ENCODE measurements around the gene ERF. TPM values are rescaled to one million over a fixed set of nuclear protein-coding genes. Genes with fewer than 3 reads are reported as not detected.

ERF gene
- total and polyA plus RNA-seq, 2 of the 8 experiments (the other 6 are each of a cell fraction or from before 2014, with no cell fraction given) = 43.7 to 62.7 TPM

DNA sequence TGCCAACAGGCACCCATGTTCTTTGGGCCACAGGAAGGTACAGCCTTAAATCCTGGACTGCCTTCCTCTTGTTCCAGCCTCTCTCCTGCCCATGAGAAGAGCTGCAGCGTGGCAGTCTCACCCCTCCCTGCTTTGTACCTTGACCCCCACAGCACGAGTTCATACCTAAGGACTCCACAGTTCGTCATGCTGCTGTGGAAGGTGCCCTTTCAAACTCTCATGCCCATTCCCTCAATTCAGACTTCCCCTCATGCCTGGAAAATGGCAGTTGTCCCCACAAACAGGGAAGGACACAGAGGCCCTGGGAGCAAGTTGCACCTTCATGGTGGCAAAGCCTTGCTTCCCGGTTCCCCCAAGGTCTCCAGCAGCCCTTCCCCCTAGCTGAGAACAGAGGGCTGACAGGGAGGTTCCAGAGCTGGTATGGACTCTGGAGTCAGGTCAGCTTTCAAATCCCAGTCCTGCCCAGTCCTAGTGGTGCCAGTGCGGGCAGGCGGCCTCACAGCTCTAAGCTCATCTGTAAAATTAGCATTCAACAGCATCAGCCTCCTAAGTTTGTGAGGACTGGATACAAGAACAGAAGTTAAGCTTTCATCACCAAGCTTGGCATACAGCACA, 21.1 kb downstream of the ERF start:
- CTCF ChIA-PET (ENCODE audit: partially characterized antibody) = interaction anchor here (0.9 to 1.7 kb wide), 7 partner anchors 9 to 125 kb away, joined by 3 to 6 read pairs (median 4); partner anchors contain the start of gene ZNF526
- no peak overlapping the region for H4K91ac ChIP-seq (replicated peaks; ENCODE audit: insufficient read length, low read length)
- H3K79me2 ChIP-seq (ENCODE audit: control insufficient read depth in 1 of 2, insufficient read depth in 2 of 2, low read length in 2 of 2) = no peaks in the 10 kb centered on the region
- POLR2A ChIA-PET (ENCODE audit: partially characterized antibody) = interaction anchor here (0.5 to 4.5 kb wide), 7 partner anchors 7 to 416 kb away, joined by 3 to 21 read pairs (median 7); partner anchors contain the start of genes DEDD2 and ZNF526
- H3K27me3 ChIP-seq (replicated peaks in 1 of 4; ENCODE audit: control insufficient read depth in 3 of 4, extremely low read depth in 1 of 4, insufficient read depth in 3 of 4, low read length in 3 of 4) = no peaks in the 10 kb centered on the region
- H3K27ac ChIP-seq (ENCODE audit: low read depth, low read length) = no peak overlapping the region
- no peak overlapping the region for H3K9ac ChIP-seq (replicated peaks in 1 of 4; ENCODE audit: extremely low read depth in 1 of 4, low read depth in 3 of 4, low read length in 3 of 4)
- no peak overlapping the region for H4K5ac ChIP-seq (ENCODE audit: insufficient read length, low read depth, low read length)
- H4K8ac ChIP-seq (ENCODE audit: extremely low read depth, insufficient read depth, low read length) = no peak overlapping the region
- H2BK15ac ChIP-seq (ENCODE audit: low read length) = no peak overlapping the region
- no peak overlapping the region for H2BK20ac ChIP-seq (ENCODE audit: low read length)
- no peak overlapping the region for H3K4me2 ChIP-seq (ENCODE audit: insufficient read depth in 1 of 2, low read depth in 2 of 2, low read length in 2 of 2)
- no peaks in the 10 kb centered on the region for H3K4me1 ChIP-seq (replicated peaks in 1 of 4; ENCODE audit: control insufficient read depth in 3 of 4, insufficient read depth in 4 of 4, low read length in 3 of 4)
- H2AK5ac ChIP-seq (ENCODE audit: low read depth, low read length) = no peak overlapping the region
- no peak overlapping the region for H2BK5ac ChIP-seq (ENCODE audit: low read depth, low read length)
- H3K14ac ChIP-seq (ENCODE audit: insufficient read length) = no peak overlapping the region
- no peaks in the 10 kb centered on the region for H3K9me3 ChIP-seq (ENCODE audit: insufficient read depth in 2 of 2, low read depth in 1 of 2, low read length in 1 of 2)
- no peak overlapping the region for H2BK12ac ChIP-seq (ENCODE audit: low read depth, low read length)
- H3K79me1 ChIP-seq (ENCODE audit: low read depth, low read length) = peaks cover 2% of the 10 kb centered on the region
- 95% methylated on average over 6 of the region's 6 CpGs; no CpG with 5 or more reads in 1 of the 2 experiments for WGBS, 2 experiments (ENCODE audit: extremely low coverage in 1 of 2, insufficient coverage in 1 of 2, insufficient read length in 1 of 2, insufficient replicate concordance in 2 of 2, low coverage in 1 of 2, low lambda C conversion rate in 2 of 2, missing lambda C conversion rate in 1 of 2)
- peaks cover 8 to 57% (median 34%) of the 10 kb centered on the region in 4 experiments; a peak in 6 of 8 replicates for H3K36me3 ChIP-seq (ENCODE audit: control insufficient read depth in 2 of 4, insufficient read depth in 4 of 4, low read length in 3 of 4)
- H2AFZ ChIP-seq (ENCODE audit: low read length) = no peak overlapping the region
- H3K4ac ChIP-seq (replicated peaks; ENCODE audit: insufficient read length, low read depth, low read length) = no peak overlapping the region
- no peak overlapping the region for H3K23ac ChIP-seq (ENCODE audit: insufficient read length)
- FAIRE-seq (no peak), DNase-seq (ENCODE audit: low read depth in 1 of 2, low spot score in 2 of 2) (no peak)
- H3K56ac ChIP-seq (replicated peaks; ENCODE audit: insufficient read length, low read depth, low read length) = no peak overlapping the region
- H3K23me2 ChIP-seq (ENCODE audit: low read depth, low read length) = no peaks in the 10 kb centered on the region
- no peak overlapping the region for H2BK120ac ChIP-seq (replicated peaks; ENCODE audit: low read depth, low read length)
- no peak overlapping the region for H3K18ac ChIP-seq (ENCODE audit: extremely low read depth, low read length)
- no peak overlapping the region for H3K4me3 ChIP-seq (ENCODE audit: extremely low read depth in 1 of 4, insufficient read depth in 2 of 4, low read depth in 3 of 4, low read length in 4 of 4)
- peaks cover 13 to 30% of the 10 kb centered on the region in 2 experiments for H4K20me1 ChIP-seq (replicated peaks in 1 of 2; ENCODE audit: control insufficient read depth in 1 of 2, insufficient read depth in 2 of 2, low read length in 2 of 2)
- TF ChIP-seq JUN (IDR thresholded peaks at IDR 0.05; ENCODE audit: low read depth, low read length) = no peak
- TF ChIP-seq BRCA1 (IDR thresholded peaks at IDR 0.05; ENCODE audit: low read depth, low read length) = no peak
- no peak for TF ChIP-seq BCL11A (IDR thresholded peaks at IDR 0.05; ENCODE audit: low read depth in 2 of 2, low read length in 2 of 2)
- TF ChIP-seq, protein P1, sequence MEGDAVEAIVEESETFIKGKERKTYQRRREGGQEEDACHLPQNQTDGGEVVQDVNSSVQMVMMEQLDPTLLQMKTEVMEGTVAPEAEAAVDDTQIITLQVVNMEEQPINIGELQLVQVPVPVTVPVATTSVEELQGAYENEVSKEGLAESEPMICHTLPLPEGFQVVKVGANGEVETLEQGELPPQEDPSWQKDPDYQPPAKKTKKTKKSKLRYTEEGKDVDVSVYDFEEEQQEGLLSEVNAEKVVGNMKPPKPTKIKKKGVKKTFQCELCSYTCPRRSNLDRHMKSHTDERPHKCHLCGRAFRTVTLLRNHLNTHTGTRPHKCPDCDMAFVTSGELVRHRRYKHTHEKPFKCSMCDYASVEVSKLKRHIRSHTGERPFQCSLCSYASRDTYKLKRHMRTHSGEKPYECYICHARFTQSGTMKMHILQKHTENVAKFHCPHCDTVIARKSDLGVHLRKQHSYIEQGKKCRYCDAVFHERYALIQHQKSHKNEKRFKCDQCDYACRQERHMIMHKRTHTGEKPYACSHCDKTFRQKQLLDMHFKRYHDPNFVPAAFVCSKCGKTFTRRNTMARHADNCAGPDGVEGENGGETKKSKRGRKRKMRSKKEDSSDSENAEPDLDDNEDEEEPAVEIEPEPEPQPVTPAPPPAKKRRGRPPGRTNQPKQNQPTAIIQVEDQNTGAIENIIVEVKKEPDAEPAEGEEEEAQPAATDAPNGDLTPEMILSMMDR (IDR thresholded peaks at IDR 0.05; ENCODE audit: control extremely low read depth in 1 of 3, insufficient read depth in 1 of 3, low read depth in 1 of 3, low read length in 3 of 3) = no peak
- TF ChIP-seq RAD21 (IDR thresholded peaks at IDR 0.05 in 1 of 2, conservative IDR thresholded peaks at IDR 0.05 in 1 of 2; ENCODE audit: low read depth in 2 of 2, low read length in 2 of 2) = no peak
- TF ChIP-seq SP4 (IDR thresholded peaks at IDR 0.05; ENCODE audit: low read length) = no peak
- TF ChIP-seq YY1 (IDR thresholded peaks at IDR 0.05; ENCODE audit: low read depth, low read length) = no peak
- no peak for TF ChIP-seq CBX5 (IDR thresholded peaks at IDR 0.05; ENCODE audit: low read depth, low read length)
- no peak for TF ChIP-seq CHD1 (IDR thresholded peaks at IDR 0.05; ENCODE audit: low read depth, low read length)
